Measurements from ENCODE around the gene CAMKK2.
"Not testable (repeated sequence)": the region's sequence is repeated elsewhere in the genome, so short reads cannot be mapped to it uniquely, and the experiment has no call there.

Gene CAMKK2

DNA sequence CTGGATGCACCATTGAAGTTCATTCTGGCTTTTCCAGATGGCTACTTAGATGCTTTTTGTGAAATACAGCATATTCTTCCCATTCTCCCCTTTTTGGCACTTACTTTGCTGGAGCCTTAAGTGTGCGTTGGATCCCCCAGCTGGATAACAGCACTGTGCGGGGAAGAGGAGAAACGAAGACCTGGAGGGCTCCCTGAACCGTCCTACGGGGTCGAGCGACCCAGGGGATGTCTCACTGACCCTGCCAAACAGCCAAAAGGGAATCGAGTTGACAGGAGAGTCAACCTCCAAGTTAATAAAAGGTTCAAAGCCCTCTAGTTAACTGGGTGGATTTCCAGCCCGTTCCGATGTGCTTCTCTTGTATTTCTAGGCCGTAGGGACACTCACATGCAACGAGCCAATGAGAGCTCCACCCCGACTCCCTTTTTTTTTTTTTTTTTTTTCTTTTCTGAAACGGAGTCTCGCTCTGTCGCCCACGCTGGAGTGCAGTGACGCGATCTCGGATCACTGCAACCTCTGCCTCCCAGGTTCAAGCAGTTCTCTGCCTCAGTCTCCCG lies 1.0 kb upstream of the CAMKK2 start:
- DNase-seq, result no peak

DNA sequence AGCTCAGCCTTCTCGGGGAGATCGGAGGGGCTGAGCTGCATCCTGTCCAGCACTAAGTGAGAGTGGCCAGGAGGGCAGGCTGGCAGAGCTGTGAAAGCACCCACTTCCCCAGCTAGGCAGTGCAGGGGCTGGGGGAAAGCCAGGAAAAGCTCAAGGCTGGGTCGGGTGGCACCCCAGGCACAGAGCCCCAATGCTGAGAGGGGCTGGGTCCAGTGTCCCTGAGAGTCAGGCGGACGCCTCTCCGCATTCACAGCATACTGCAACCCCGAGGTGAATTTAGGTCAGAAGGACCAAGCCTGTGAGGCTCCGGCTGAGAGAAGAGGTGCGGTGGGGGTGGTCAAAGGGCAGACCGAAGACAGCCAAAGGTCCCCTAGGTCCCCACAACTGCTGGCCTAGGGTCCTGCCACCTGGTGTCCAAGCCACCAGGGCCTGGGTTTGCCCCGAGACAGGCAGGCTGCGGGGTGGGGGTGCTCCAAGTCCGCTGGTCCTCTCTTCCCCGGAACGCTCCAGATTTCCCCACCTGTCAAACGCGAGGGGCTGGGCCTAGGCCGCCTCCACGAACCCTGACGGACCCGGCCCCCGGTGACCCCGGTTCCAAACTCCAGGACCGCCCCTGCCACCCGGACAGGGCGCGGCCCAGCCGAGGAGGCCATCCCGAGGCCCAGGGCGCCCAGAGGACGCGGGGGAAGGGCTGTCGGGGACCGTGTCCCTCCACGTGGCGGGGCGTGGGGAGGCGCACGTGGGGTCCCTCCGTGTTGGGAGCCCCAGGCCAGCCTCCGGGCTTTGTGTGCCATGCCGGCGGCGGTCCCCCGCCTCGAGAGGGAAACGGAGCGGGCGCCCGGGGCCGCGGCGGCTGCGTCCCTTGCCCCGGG lies 527 bp downstream of the CAMKK2 start:
- DNase-seq, result no peak

DNA sequence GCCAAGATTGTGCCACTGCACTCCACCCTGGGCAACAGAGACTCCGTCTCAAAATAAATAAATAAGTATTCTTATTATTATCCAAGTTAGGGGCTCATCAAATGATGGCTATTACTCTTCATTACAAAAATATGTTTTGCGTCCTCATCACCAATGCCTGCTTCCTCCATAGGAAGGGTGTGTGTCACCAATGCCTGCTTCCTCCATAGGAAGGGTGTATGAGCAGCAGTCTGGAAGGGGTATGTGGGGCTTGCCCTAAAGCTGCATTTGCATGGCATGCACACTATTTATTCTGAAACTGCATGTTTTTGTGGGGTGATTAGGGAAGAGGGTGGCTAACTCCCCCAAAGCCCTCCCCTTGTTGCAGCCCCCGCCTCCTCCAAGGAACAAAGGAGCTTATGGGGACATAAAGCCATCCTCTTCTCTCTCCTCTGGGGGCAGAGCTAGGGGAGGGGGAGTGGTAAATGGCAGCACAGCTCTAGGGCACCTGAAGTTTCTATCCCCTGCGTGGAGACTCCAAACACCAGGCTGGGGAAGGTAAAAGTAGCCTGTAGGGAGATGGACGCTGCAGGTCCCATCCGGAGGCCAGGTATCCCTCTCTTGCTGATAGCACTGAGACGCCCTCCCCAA lies 1.3 kb downstream of the CAMKK2 start:
- no peak for DNase-seq

DNA sequence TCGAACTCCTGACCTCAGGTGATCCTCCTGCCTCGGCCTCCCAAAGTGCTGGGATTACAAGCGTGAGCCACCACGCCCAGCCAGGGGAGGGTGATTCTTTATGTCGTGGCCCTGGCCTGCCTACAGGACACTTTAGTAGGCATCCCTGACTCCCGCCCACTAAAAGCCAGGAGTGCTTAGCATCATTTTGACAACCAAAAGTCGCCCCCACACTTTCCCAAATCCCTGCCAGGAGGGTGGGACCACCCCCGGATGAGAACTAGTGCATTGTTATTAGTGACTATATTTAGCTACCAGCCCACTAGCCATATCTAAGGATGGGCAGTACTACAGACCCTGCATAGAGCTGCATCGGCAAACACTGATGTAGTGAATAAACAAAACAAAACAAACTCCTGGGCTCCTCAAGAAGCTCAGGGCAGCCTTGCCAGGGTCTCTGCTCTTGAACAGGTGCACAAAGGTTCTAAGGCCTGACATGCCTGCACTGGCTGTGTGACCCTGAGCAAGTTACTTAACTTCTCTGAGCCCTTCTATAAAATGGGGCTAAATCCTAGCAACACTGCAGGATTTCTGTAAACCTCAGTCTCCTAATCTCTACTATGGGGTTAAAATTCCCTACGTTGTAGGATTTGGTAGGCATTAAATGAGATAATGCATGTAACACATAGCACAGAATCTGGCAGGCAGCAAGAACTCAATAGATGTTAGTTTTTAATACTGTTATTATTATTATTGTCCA lies 2.2 kb downstream of the CAMKK2 start:
- no peak for DNase-seq

DNA sequence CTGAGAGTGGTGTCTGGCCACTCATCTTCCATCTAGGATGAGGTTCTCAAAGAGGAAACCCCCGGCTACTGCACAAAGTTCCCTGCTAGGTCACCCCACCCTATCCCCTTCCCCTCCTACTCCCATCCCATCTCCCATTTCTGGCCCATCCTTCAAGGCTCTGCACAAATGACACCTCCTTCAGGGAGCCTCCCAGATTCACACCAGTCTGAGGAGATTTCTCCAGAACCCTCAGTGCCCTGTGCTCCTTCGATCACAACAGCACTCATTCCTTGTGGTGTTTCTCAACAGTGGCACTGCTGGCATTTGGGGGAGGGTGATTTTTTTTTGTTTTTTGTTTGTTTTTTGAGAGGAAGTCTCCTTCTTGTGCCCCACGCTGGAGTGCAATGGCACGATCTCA lies 2.9 kb downstream of the CAMKK2 start:
- no peak for DNase-seq

DNA sequence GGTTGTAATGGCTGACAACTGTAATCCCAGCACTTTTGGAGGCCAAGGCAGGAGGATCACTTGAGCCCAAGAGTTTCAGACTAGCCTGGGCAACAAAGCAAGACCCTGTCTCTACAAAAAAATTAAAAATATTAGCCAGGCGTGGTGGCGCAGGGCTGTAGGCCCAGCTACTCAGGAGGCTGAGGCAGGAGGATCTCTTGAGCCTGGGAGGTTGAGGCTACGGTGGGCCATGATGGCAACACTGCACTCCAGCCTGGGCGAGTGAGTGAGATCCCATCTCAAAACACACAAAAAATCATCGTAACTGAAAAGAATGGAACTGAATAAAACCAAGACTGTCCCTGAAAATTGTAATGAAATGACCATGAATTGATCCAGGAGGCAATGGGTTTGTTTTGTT lies 6.1 kb downstream of the CAMKK2 start:
- no peak for DNase-seq

DNA sequence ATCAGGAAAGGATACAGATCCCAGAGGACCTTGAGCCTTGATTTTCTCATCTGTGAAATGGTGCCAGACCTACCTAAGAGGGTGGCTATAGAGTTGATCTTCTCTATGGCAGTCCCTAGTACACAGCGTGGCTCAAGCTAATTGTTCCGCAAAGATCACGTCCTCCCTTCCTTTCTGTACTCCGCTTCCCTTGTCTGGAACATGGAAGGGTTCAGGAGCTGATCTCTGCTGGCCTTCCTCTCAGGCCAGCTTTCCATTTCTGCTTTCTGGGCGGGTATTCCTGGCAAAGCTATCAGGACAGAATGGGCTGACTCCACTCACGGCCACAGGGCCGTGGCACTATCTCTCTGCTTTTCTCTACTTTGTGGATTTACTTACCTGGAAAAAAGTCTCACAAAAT lies 6.5 kb downstream of the CAMKK2 start:
- no peak for DNase-seq

DNA sequence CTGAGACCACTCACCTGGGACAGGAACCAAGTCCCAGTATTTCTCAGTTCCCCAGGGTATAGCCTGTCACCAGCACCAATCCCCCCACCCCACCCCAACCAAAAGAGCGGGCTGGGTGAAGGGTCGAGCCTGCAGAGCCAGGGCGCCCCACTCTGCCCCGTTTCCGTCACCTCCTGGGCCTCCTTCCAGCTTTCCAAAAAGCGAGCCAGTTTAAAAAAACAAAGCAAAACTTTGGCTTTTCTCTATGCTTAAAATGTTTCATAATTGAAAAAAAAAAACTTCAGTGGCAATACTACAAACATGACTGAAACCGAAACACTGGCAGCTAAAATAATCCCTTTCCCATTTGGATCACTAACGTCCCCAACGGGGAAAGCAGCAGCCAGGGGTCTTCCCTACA lies 7.5 kb downstream of the CAMKK2 start:
- no peak for DNase-seq

DNA sequence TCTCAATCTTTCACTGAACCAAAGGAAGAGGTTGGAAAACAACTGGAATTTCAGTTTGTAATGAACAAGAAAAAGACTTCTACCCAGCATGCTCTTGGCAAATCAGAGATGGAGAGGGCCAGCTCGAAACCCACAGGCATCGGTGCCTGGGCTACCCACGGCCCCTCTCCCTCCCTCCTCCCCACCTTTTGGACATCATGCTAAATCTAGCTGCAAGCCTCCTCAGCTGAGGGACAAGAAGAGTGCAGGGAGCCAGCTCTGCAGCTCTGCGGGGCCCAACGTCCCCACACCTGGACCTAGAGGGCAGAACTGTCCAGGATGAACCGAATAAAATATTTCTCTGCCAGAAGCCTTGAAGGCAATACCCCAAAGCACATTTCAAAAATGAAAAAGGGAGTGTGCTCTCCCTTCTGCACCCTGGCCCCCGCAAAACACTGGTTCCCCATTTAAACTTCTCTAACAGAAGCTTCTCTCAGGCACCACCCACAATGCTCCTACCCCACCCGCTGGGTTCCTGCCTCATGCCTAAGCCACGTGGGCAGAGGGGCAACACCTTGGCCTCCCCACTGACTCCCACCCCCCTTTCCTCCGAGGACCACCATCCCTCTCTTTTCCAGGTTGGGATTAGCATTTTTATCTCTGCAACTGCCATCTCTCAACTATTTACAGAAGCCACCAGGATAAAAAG lies 8.2 kb downstream of the CAMKK2 start:
- no peak for DNase-seq

DNA sequence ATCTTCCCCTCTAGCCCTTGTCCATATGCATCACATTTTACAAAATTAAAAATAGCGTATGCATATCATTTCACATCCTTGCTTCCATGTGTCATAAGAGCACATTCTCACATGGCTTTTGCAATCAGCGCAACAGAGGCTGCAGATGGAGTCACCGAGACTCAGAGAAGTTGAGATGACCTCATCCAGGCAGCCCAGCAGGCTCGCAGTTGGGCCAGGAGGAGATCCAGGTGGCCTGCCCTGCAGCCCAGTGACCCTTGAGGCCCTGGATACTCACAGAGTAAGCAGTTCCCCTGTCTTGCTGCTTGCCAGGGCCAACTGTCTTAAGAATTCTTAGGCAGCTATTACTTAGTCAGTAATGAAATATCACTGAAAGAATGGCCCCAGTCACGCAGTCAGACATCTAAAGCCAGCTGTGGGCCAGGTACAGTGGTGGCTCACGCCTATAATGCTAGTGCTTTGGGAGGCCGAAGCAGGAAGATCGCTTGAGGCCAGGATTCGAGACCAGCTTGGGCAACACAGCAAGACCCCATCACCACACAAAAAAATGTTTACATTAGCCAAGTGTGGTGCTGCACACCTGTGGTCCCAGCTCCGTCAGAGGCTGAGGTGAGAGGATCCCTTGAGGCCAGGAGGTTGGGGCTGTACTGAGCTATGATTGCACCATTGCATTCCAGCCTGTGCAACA lies 9.1 kb downstream of the CAMKK2 start:
- DNase-seq, result no peak

DNA sequence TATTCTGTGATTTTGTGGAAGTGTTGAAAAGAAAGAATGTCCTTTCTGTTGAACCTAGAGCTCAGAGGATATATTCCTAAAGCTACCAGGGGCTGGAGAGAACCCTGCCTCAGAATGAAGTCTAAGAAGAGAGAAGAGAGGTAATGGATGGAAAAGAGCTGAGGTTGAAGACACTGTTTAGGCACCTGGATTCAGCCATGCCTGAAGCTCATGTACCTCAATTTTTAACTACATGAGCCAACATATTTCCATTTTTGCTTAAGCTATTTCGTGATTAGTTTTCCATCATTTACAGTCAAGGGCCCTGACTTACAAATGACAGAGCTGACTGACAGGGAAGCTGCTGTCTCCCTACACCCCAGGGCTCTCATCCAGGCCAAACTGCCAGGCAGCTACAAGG lies 10.7 kb downstream of the CAMKK2 start:
- no peak for DNase-seq

DNA sequence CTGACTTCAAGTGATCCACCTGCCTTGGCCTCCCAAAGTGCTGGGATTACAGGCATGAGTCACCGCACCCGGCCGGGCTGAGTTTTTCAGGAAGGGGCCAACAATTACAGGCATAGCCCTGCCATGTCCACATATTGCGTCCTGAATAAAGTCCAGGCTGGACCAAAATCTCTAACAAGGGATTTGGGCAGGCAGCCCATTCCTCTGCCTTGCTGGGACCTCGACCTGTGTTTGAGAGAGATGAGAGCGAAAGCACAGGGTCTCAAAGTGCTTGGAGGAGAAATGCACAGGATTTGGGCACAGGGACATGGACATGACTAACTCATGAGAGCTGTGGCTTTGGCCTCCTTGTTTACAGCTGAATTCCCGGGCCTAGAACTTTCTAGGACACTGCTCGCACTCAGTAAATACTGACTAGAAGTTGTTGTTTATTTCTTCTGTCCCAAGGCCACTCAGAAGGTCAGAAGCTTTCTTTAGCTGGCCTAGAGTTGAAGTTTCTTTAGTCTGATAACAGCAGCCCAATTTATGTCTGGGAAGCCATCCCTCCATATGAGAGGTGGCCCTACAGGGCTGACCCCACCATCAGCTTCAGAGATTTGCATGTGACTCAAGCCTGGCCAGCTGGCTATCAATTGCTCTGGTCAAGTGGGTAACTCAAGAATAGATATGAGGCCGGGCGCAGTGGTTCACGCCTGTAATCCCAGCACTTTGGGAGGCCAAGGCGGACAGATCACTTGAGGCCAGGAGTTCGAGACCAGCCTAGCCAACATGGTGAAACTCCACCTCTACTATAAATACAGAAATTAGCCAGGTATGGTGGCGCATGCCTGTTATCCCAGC lies 11.7 kb downstream of the CAMKK2 start:
- no peak for DNase-seq

DNA sequence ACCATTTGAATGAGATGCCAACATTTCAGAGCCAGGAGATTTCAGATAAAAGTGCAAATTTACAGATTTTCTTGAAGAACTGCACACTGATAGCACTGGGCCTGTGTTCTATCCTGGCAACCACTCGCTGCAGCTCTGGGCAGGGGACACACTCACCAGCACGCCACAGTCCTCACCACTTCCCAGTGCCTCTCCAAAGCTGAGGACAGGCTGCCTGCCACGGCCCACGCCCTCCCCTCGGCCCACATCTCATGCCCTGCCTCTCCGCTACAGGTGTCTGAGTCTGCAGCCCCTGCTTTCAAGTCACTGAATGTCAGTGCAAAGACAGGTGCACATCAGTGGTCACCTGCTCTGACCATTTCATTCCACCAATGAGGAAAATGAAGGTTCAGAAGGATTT lies 12.7 kb downstream of the CAMKK2 start:
- no peak for DNase-seq

DNA sequence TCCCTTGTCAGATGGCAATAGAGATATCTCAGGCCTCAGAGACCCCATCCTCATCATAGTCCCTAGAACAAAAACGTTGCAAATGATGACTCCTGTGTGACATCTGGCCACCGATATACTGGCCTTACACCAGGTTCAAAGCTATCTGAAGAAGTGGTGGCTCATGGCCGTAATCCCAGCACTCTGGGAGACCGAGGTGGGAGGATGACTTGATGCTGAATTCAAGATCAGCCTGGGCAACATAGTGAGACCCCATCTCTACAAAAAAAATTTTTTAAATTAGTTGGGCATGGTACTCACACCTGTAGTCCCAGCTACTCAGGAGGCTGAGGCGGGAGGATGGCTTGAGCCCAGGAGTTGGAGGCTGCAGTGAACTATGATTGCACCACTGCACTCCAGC lies 13.1 kb downstream of the CAMKK2 start:
- no peak for DNase-seq

DNA sequence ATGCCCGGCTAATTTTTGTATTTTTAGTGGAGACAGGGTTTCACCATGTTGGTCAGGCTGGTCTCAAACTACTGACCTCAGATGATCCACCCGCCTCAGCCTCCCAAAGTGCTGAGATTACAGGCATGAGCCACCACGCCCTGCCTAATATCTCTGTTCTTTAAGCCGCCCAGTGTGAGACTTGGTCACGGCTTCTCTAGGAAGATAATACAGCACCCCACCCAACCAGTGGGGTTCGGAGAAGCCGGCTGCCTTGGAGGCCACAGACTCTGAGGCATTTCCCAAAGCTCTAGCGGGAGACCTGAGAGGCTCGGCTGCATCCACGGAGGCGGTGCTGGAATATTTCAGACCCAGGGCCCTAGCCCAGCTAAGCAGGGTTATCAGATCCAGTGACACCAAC lies 13.6 kb downstream of the CAMKK2 start:
- not testable (repeated sequence) for DNase-seq

DNA sequence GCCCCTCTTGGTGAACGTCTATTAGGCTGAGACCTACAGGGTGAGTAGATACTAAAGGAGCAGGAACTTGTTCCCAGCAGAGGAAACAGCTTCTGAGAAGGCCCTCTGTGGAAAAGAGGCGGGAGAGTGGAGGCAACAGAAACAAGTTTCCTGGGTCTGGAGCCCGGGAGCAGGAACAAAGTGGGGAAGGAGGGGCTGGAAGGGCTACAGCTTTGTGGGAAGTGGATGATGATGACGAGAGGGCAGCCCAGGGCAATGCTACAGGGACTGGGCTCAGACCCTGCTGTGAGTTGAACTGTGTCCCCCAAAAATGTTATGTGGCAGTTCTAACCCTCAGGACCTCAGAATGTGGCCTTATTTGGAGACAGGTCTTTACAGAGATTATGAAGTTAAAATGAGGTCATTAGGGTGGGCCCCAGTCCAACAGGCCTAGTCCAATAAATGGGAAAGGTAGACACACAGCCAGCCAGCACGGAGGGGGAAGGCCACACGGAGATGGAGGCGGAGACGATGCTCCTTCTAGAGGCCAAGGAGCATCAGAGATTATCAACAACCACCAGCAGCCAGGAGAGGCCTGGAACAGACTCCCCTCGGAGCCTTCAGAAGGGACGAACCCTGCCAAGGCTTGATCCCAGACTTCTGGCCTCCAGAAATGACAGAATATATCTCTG lies 14.3 kb downstream of the CAMKK2 start:
- no peak for DNase-seq

DNA sequence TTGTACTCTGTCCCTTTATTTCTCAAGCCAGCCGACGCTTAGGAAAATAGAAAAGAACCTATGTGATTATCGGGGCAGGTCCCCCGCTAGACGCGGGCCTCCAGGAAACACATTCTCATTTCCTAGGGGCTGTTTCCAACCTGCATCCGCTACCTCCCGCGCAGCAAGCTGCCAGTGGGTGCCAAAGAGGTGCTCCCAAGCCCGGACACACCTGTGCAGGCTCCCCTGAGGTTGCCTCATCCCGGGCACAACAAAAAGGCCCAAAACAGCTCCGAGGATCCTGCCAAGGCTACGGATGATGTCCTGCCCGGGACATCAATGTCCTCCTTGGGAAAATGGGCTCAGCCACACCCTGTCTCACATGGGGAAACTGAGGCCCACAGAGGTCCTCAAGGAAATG lies 15.4 kb downstream of the CAMKK2 start:
- DNase-seq, result not testable (repeated sequence)

DNA sequence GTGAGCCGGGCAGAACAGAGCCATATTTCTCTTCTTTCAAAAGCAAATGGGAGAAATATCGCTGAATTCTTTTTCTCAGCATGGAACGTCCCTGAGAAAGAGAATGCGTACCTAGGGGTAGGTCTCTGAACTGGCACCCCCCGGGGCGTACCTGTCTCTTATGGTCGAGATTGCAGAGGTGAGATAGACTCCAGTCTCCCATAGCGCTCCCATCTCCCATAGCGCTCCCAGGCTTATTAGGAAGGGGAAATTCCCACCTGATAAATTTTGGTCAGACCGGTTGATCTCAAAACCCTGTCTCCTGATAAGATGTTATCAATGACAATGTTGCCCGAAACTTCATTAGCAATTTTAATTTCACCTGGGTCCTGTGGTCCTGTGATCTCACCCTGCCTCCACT lies 16.0 kb downstream of the CAMKK2 start:
- not testable (repeated sequence) for DNase-seq

DNA sequence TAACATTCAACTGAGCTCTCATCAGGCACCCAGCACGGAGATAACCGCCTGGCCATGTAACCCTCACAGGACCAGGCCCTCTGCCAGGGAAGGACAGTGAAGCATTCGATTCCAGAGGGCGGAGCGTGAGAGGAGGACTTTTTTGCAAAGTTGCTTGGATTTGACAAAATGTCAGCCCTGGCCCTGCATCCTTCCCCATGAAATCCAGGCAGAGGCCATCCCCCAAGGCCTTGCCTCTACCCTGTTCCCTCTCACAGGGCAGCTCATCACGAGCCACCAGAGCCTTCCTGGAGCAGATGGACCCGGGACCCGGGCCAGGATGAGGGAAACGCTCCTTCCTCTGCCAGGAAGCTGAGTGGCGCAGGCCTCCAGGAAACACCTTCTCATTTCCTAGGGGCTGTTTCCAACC lies 17.0 kb downstream of the CAMKK2 start:
- DNase-seq, result no peak

DNA sequence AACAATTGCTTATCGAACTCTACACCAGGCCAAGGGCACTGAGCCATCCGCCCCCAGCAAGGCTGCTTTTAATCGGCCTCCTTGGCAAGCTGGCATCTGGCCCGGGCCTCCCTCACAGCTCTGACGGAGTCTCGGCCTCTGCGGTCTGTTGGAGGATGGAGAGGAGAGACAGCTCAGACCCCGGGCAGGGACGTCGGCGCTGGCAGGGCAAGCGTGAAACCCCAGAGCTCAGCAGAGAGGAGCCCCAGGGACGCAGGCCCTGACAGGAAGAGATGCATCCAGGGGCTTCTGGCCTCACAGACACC lies 17.5 kb downstream of the CAMKK2 start:
- no peak for DNase-seq

Data from activated effector memory CD4-positive, alpha-beta T cell treated with Interleukin-2 at 50 U/mL for 16 hours (primary cell).